ENCODE data around the gene TLN1.

TLN1 gene

DNA sequence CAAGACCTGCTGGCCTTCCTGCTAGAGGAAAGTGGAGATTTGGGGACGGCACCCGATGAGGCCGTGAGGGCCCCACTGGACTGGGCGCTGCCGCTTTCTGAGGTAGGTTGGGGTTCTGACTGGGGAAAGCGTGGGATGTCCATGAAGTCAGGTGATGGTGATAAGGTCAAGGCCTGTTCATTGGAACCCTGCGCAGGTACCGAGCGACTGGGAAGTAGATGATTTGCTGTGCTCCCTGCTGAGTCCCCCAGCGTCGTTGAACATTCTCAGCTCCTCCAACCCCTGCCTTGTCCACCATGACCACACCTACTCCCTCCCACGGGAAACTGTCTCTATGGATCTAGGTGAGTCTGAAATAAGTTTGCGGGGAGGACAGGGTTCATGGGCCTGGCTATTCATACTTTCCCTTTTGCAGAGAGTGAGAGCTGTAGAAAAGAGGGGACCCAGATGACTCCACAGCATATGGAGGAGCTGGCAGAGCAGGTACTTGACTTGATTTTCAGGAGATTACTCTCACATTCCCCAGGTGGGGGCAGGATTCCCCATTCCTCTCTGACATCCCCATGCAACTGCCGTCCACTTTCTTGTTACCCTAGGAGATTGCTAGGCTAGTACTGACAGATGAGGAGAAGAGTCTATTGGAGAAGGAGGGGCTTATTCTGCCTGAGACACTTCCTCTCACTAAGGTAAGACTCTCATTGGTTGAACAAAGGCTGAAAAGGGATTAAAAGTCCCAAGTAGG, 976 bp upstream of the TLN1 start (continued):
- no peak for TF ChIP-seq ZNF292 (tag by site-specific recombination; IDR thresholded peaks at IDR 0.05; ENCODE audit: borderline replicate concordance, low read depth)
- no peak for TF ChIP-seq ZBTB8A (tag by site-specific recombination; IDR thresholded peaks at IDR 0.05)

- H3K9me3 ChIP-seq (ENCODE audit: control insufficient read depth, insufficient read depth, low read depth, low read length): no peaks in the 10 kb centered on the region
- ChIA-PET POLR2A (interaction anchor here (0.6 to 4.2 kb wide), 25 partner anchors 9 to 660 kb away, joined by 3 to 73 read pairs (median 6); partner anchors contain the start of genes ARHGEF39, CCDC107, FAM221B and FANCG), CTCF (interaction anchor here (0.6 to 8.0 kb wide), 21 partner anchors 9 to 639 kb away, joined by 3 to 88 read pairs (median 6); partner anchors contain the start of genes CCDC107, GBA2, RGP1 and RMRP)
- peak overlapping the region; percentile 81 for H3K27ac ChIP-seq (ENCODE audit: extremely low read depth, low read depth, low read length)
- H3K36me3 ChIP-seq (ENCODE audit: control insufficient read depth in 2 of 2, insufficient read depth in 1 of 2, low read length in 2 of 2): peaks cover 10 to 59% of the 10 kb centered on the region in 2 experiments; a peak in 2 of 3 replicates
- peak overlapping the region; percentile 81 for H3K4me3 ChIP-seq (ENCODE audit: low read depth, low read length)
- peaks cover 13% of the 10 kb centered on the region for H3K4me1 ChIP-seq (ENCODE audit: control insufficient read depth, insufficient read depth, low read length)
- TF ChIP-seq KLF17 (tag by site-specific recombination; IDR thresholded peaks at IDR 0.05) (peak; percentile 52), TRIM28 (IDR thresholded peaks at IDR 0.05; ENCODE audit: borderline replicate concordance, low read length) (no peak), ZNF701 (tag by site-specific recombination; IDR thresholded peaks at IDR 0.05) (no peak), KLF10 (tag by site-specific recombination; IDR thresholded peaks at IDR 0.05) (no peak), ZNF404 (tag by site-specific recombination; IDR thresholded peaks at IDR 0.05) (no peak), ZNF776 (tag by site-specific recombination; IDR thresholded peaks at IDR 0.05; ENCODE audit: borderline replicate concordance) (no peak), PRDM1 (tag by site-specific recombination; IDR thresholded peaks at IDR 0.05) (no peak), KLF16 (tag by site-specific recombination; IDR thresholded peaks at IDR 0.05) (no peak), ZBTB7A (tag by site-specific recombination; IDR thresholded peaks at IDR 0.05; ENCODE audit: low read depth) (0 out of 2 replicates have a peak, but pooled peaks have one; percentile 27), ZNF544 (tag by site-specific recombination; IDR thresholded peaks at IDR 0.05) (no peak), HOXA7 (CRISPR knock-in tag; IDR thresholded peaks at IDR 0.05; ENCODE audit: borderline replicate concordance) (no peak), BCL11A (tag by site-specific recombination; IDR thresholded peaks at IDR 0.05; ENCODE audit: low read depth) (0 out of 2 replicates have a peak, but pooled peaks have one; percentile 21), ZNF146 (tag by site-specific recombination; IDR thresholded peaks at IDR 0.05) (no peak), ZNF214 (tag by site-specific recombination; IDR thresholded peaks at IDR 0.05; ENCODE audit: borderline replicate concordance) (no peak), ZNF335 (tag by site-specific recombination; conservative IDR thresholded peaks at IDR 0.05) (peak; percentile 86), HOXC10 (CRISPR knock-in tag; IDR thresholded peaks at IDR 0.05) (no peak), ZNF354C (tag by site-specific recombination; IDR thresholded peaks at IDR 0.05; ENCODE audit: borderline replicate concordance, low read depth) (no peak), ZBTB1 (tag by site-specific recombination; IDR thresholded peaks at IDR 0.05) (no peak), PRDM10 (tag by site-specific recombination; IDR thresholded peaks at IDR 0.05) (no peak), ZNF664 (tag by site-specific recombination; IDR thresholded peaks at IDR 0.05) (no peak), TCF7L2 (IDR thresholded peaks at IDR 0.05; ENCODE audit: borderline replicate concordance, low read depth, low read length) (no peak), BCL11B (tag by site-specific recombination; IDR thresholded peaks at IDR 0.05; ENCODE audit: low read depth) (peak; percentile 23; the same call in 1 of the 2 replicates), ZNF394 (tag by site-specific recombination; IDR thresholded peaks at IDR 0.05; ENCODE audit: borderline replicate concordance) (no peak), ATF2 (tag by site-specific recombination; IDR thresholded peaks at IDR 0.05; ENCODE audit: low read depth) (peak; percentile 60; the same call in 1 of the 2 replicates), ZNF132 (tag by site-specific recombination; IDR thresholded peaks at IDR 0.05; ENCODE audit: borderline replicate concordance) (no peak)
- TF ChIP-seq, protein P1, sequence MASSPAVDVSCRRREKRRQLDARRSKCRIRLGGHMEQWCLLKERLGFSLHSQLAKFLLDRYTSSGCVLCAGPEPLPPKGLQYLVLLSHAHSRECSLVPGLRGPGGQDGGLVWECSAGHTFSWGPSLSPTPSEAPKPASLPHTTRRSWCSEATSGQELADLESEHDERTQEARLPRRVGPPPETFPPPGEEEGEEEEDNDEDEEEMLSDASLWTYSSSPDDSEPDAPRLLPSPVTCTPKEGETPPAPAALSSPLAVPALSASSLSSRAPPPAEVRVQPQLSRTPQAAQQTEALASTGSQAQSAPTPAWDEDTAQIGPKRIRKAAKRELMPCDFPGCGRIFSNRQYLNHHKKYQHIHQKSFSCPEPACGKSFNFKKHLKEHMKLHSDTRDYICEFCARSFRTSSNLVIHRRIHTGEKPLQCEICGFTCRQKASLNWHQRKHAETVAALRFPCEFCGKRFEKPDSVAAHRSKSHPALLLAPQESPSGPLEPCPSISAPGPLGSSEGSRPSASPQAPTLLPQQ (tag by site-specific recombination; IDR thresholded peaks at IDR 0.05): 0 out of 2 replicates have a peak, but pooled peaks have one; percentile 8
Observed at GRCh38 chr9:35731415-35732184, 395 bp downstream of the TLN1 start.
